HG02642 (cell line): ENCODE data around the gene CCL16.
"Not testable (repeated sequence)": the region's sequence is repeated elsewhere in the genome, so short reads cannot be mapped to it uniquely, and the experiment has no call there.

Experiments
- ATAC-seq: cut with Tn5 transposase; IDR thresholded peaks from one replicate; pipeline ENCODE4 v1.9.1; 2021; ENCODE audit warnings: mild to moderate bottlenecking; ENCODE audit not compliant: unreplicated experiment, poor library complexity

CCL16 gene

GRCh38 chr17:35943537-35943936 is 37.8 kb downstream of the CCL16 start, which contains the start of gene LYZL6:
LYZL6 (minus strand) TSS chr17:35943713; CDS start chr17:35939356, 4,357 bp downstream.
- ATAC-seq = no peak

- ATAC-seq = no peak
Measured at GRCh38 chr17:35942588-35943186, 38.6 kb downstream of the CCL16 start.

GRCh38 chr17:35938492-35938891 is 42.8 kb downstream of the CCL16 start:
- ATAC-seq = not testable (repeated sequence)

DNA sequence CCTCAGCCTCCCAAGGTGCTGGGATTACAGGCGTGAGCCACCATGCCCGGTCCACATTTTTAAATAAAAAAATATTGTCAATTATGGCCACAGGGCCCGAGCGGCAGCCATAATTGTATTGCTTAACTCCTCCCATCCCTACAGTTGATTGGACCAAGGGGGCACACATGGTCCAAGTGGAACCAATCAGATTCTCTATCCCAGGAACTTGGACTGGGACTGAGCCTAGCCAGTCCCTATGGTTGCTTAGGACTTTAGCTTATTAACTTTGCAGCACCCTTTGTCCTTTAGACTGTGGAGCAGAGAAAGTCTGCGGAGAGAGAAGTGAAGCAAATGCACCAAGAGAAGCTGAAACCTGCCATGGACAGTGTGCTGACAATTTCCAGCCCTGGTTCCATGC is 45.2 kb downstream of the CCL16 start:
- no peak for ATAC-seq

DNA sequence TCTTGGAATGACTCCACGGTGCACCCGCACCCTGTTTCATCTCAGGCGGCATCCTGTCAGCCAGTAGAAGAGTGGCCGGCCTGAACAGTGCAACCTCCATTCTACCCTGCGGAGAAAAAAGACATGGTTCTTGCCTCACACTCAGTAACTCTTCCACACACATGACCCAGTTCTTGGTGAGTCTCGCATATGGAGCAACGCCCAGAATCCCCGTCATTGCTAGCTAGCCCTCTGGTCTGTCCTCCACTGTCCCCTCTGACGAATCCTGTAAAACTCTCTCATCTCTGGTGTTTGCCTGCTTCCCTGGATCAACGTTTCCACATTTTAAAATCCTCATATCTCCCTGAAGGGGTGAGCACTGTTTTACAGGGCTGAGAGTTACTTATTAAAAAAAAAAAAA is 46.5 kb downstream of the CCL16 start:
- no peak for ATAC-seq

GRCh38 chr17:35932586-35932985 is 48.7 kb downstream of the CCL16 start:
- no peak for ATAC-seq

GRCh38 chr17:35931794-35932425 is 49.4 kb downstream of the CCL16 start:
- ATAC-seq = no peak

DNA sequence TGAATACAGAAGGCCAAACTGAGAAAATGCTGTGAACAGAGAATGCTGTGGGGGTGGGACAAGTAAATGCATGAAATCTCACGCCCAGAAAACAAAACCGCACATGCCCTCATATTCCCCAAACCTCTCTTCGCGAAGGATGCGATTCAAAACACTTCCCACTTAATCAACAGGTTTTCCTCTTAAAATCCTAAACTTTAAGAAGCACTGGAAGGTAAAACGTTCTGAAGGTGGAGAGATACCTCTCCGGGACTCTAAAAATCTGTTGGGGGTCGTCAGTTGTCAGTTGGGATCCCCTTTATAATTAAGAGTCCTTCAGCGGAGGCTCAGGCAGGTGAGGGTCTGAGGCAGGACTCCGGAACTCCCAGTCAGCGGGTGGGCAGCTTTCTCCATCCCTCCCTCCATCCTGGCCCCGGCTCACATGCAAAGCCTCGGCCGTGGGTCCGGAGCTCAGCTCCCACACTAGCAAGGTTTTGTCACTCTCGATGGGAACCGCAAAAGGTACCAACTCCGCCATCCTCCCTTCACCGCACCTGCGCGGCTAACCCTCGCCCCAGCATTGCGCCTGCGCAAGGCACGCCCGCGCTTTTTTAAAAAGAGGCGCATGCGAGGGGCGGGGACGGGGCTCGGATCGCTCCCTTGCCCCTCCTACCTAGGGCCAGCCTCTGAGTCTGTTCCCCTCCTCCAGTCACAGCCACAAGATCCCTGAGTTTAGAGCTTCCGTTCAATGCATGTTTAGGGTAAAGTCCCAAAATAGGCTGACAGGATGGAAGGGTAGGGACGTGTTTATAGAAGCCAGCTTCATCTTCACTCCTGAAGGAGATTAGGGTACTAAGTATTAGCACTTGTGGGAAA is 50.9 kb downstream of the CCL16 start, which contains the start of gene RDM1:
Gene RDM1, minus strand, starts transcription at position 563 of the 855 bp plus-strand sequence. Its CDS starts 46 bp downstream, at position 517.
- ATAC-seq = no peak

GRCh38 chr17:35927714-35928113 is 53.6 kb downstream of the CCL16 start:
- ATAC-seq = no peak
